SK-N-SH (cell line): Measurements from ENCODE around the gene CDCP2. TPM values are rescaled to one million over a fixed set of nuclear protein-coding genes. Genes with fewer than 3 reads are reported as not detected.
"Not testable (repeated sequence)": the region's sequence is repeated elsewhere in the genome, so short reads cannot be mapped to it uniquely, and the experiment has no call there.

Source experiments
- CTCF ChIA-PET: fragments of 300-600, 350-600 bp; formaldehyde crosslinking; extraction: SDS; loops from one replicate; lab custom pipeline; 2021; lab: Yijun Ruan, JAX
- POLR2A ChIA-PET: fragments of 350-600 bp; sonication (Branson Sonifier 250); formaldehyde crosslinking; extraction: SDS; loops from one replicate; lab custom pipeline; 2020; ENCODE audit warnings: antibody characterized with exemption, inconsistent platforms; lab: Yijun Ruan, JAX
- DNase-seq: peaks from one replicate; pipeline ENCODE4 v3.0.0; 2012
- H2AFZ ChIP-seq: fragments of 200-600 bp; sonication (generic); 2 replicates; pipeline ENCODE4 v1.8.1; 2016; ENCODE audit warnings: antibody characterized with exemption, mild to moderate bottlenecking, low read depth
- H3F3A ChIP-seq: fragments of 200-600 bp; sonication (generic); replicated peaks from 2 replicates; pipeline ENCODE3; 2016; ENCODE audit warnings: antibody characterized with exemption, mild to moderate bottlenecking; ENCODE audit not compliant: insufficient read depth
- H3K27ac ChIP-seq, 2 experiments: fragments of 200-500 bp in 1 of 2; fragments of 200-600 bp in 1 of 2; sonication (Bioruptor generic) in 1 of 2; sonication (generic), shearing (Covaris generic) in 1 of 2; 2 replicates each; pipeline versions ENCODE4 v1.5.1 to v1.6.1; 2014 to 2016; ENCODE audit warnings: low read depth in 2 of 2, inconsistent platforms in 1 of 2, low read length in 1 of 2, mild to moderate bottlenecking in 1 of 2, mixed read lengths in 1 of 2
- H3K27me3 ChIP-seq: fragments of 200-600 bp; sonication (generic), shearing (Covaris generic); 2 replicates; pipeline ENCODE4 v1.6.1; 2016; ENCODE audit warnings: mixed run types; ENCODE audit not compliant: insufficient read depth
- H3K36me3 ChIP-seq, 2 experiments: fragments of 200-500 bp in 1 of 2; fragments of 200-600 bp in 1 of 2; sonication (Bioruptor generic) in 1 of 2; sonication (generic) in 1 of 2; replicated peaks in 1 of 2; 2 replicates each; pipeline versions ENCODE3 to v1.5.1; 2014 to 2016; ENCODE audit warnings: low read length in 1 of 2, mild to moderate bottlenecking in 1 of 2; ENCODE audit not compliant: insufficient read depth in 2 of 2, control insufficient read depth in 1 of 2
- H3K4me1 ChIP-seq, 2 experiments: fragments of 200-500 bp in 1 of 2; fragments of 200-600 bp in 1 of 2; sonication (Bioruptor generic) in 1 of 2; sonication (generic), shearing (Covaris generic) in 1 of 2; 2 replicates each; pipeline versions ENCODE4 v1.5.1 to v1.6.1; 2014 to 2016; ENCODE audit warnings: low read depth in 1 of 2, low read length in 1 of 2, mixed run types in 1 of 2; ENCODE audit not compliant: insufficient read depth in 2 of 2, control insufficient read depth in 1 of 2
- H3K4me2 ChIP-seq: fragments of 200-600 bp; sonication (generic), shearing (Covaris generic); 2 replicates; pipeline ENCODE4 v1.6.1; 2017; ENCODE audit warnings: mixed run types
- H3K4me3 ChIP-seq, 2 experiments: fragments of 200-500 bp in 1 of 2; fragments of 200-600 bp in 1 of 2; sonication (Bioruptor generic) in 1 of 2; sonication (generic), shearing (Covaris generic) in 1 of 2; 2 replicates each; pipeline versions ENCODE4 v1.5.1 to v1.8.1; 2014 to 2016; ENCODE audit warnings: low read depth in 2 of 2, inconsistent platforms in 1 of 2, low read length in 1 of 2, mild to moderate bottlenecking in 1 of 2, mixed read lengths in 1 of 2, moderate library complexity in 1 of 2
- H3K79me2 ChIP-seq: fragments of 200-600 bp; sonication (generic); 2 replicates; pipeline ENCODE4 v1.8.1; 2017; ENCODE audit warnings: mild to moderate bottlenecking; ENCODE audit not compliant: insufficient read depth
- H3K9ac ChIP-seq: fragments of 200-600 bp; sonication (generic); 2 replicates; pipeline ENCODE4 v1.6.1; 2017; ENCODE audit warnings: mixed run types
- H3K9me2 ChIP-seq: fragments of 200-600 bp; sonication (generic); 2 replicates; pipeline ENCODE4 v1.6.1; 2017; ENCODE audit warnings: mixed run types
- H3K9me3 ChIP-seq: fragments of 200-600 bp; sonication (generic); 2 replicates; pipeline ENCODE4 v1.6.1; 2017; ENCODE audit warnings: mixed run types, mild to moderate bottlenecking, moderate library complexity
- H4K20me1 ChIP-seq: fragments of 200-600 bp; sonication (generic); 2 replicates; pipeline ENCODE4 v1.6.1; 2017; ENCODE audit warnings: mild to moderate bottlenecking, mixed run types; ENCODE audit not compliant: insufficient read depth
- ELF1 ChIP-seq: IDR thresholded peaks from 2 replicates; pipeline ENCODE4 v1.4.0; 2012
- EZH2phosphoT487 ChIP-seq: fragments of 200-600 bp; sonication (generic); IDR thresholded peaks from 2 replicates; pipeline ENCODE4 v1.6.1; 2017; ENCODE audit warnings: low read depth, mixed run types, mild to moderate bottlenecking, antibody characterized with exemption, moderate library complexity, borderline replicate concordance
- FOSL2 ChIP-seq: IDR thresholded peaks from 2 replicates; pipeline ENCODE4 v1.4.0; 2012; ENCODE audit warnings: low read depth, mild to moderate bottlenecking, moderate library complexity, borderline replicate concordance
- IRF3 ChIP-seq: fragments of 150-350 bp; IDR thresholded peaks from 2 replicates; pipeline ENCODE4 v1.6.1; 2016; ENCODE audit warnings: mild to moderate bottlenecking, low read depth, low read length
- JUND ChIP-seq: IDR thresholded peaks from 2 replicates; pipeline ENCODE4 v1.4.0; 2012
- MAX ChIP-seq: IDR thresholded peaks from 2 replicates; pipeline ENCODE4 v1.4.0; 2012; ENCODE audit warnings: low read depth
- MXI1 ChIP-seq: IDR thresholded peaks from 2 replicates; pipeline ENCODE4 v1.6.1; 2012; ENCODE audit warnings: mild to moderate bottlenecking, low read depth, low read length, improper control_type of control experiment
- RAD21 ChIP-seq: IDR thresholded peaks from 2 replicates; pipeline ENCODE4 v1.6.1; 2012; ENCODE audit warnings: mild to moderate bottlenecking, low read length
- RFX5 ChIP-seq: IDR thresholded peaks from 2 replicates; pipeline ENCODE4 v1.6.1; 2012; ENCODE audit warnings: mild to moderate bottlenecking, improper control_type of control experiment, low read length
- SIN3A ChIP-seq: IDR thresholded peaks from 2 replicates; pipeline ENCODE4 v1.6.1; 2012; ENCODE audit warnings: low read depth, mild to moderate bottlenecking, low read length, moderate library complexity, borderline replicate concordance
- SMC3 ChIP-seq: IDR thresholded peaks from 2 replicates; pipeline ENCODE4 v1.6.1; 2012; ENCODE audit warnings: low read depth, low read length, improper control_type of control experiment
- TAF1 ChIP-seq: IDR thresholded peaks from 2 replicates; pipeline ENCODE4 v1.6.1; 2012; ENCODE audit warnings: low read depth, mild to moderate bottlenecking, low read length, moderate library complexity, borderline replicate concordance
- TCF12 ChIP-seq: IDR thresholded peaks from 2 replicates; pipeline ENCODE4 v1.4.0; 2012
- TEAD4 ChIP-seq: IDR thresholded peaks from 2 replicates; pipeline ENCODE4 v1.4.0; 2012; ENCODE audit warnings: mild to moderate bottlenecking, borderline replicate concordance; ENCODE audit not compliant: insufficient read depth
- WGBS: methylation state at CpG from one replicate; pipeline ENCODE4 v1.1.6; 2017; ENCODE audit warnings: low lambda C conversion rate; 5-methylcytosine and 5-hydroxymethylcytosine counted together
- polyA plus RNA-seq, 3 experiments: library from polyadenylated mRNA; depleted of rRNA; stranded (reverse); fragments of >200 nt; gene quantifications; 2 replicates each; pipeline ENCODE4 v1.2.3, GENCODE V29; 2012
- TF ChIP-seq, protein P1 (sequence below): IDR thresholded peaks from 2 replicates; pipeline ENCODE4; 2012

CDCP2 gene
- polyA plus RNA-seq, 1 of the 3 experiments (the other 2 are of a cell fraction), result not detected

GRCh38 chr1:54096227-54096876, 56.4 kb downstream of the CDCP2 start:
- Histone ChIP-seq H3F3A (no peaks in the 10 kb centered on the region), H3K9ac (no peak overlapping the region), H3K4me3 (no peak overlapping the region), H3K27me3 (no peaks in the 10 kb centered on the region), H2AFZ (no peak overlapping the region), H4K20me1 (no peaks in the 10 kb centered on the region), H3K27ac (peak overlapping the region in 1 of 2 experiments; percentile 23; a peak in 2 of 4 replicates), H3K4me1 (peaks cover 0 to 16% of the 10 kb centered on the region in 2 experiments; a peak in 1 of 4 replicates), H3K9me3 (no peaks in the 10 kb centered on the region), H3K4me2 (no peak overlapping the region), H3K79me2 (no peaks in the 10 kb centered on the region), H3K36me3 (peaks cover 0 to 18% of the 10 kb centered on the region in 2 experiments), H3K9me2 (no peaks in the 10 kb centered on the region)
- DNase-seq, result no peak
- CTCF ChIA-PET, result interaction anchor here (1.0 to 3.9 kb wide), 2 partner anchors 15 to 19 kb away, joined by 4 to 17 read pairs; no protein-coding TSS in a partner anchor
- 91% methylated on average over 25 of the region's 25 CpGs for whole genome bisulfite sequencing
- TF ChIP-seq RAD21, result no peak
- no peak for TF ChIP-seq SIN3A
- no peak for TF ChIP-seq TCF12
- no peak for TF ChIP-seq IRF3
- no peak for TF ChIP-seq MAX
- TF ChIP-seq SMC3, result no peak
- no peak for TF ChIP-seq EZH2phosphoT487
- TF ChIP-seq JUND, result no peak
- no peak for TF ChIP-seq TEAD4
- no peak for TF ChIP-seq ELF1
- TF ChIP-seq, protein P1, sequence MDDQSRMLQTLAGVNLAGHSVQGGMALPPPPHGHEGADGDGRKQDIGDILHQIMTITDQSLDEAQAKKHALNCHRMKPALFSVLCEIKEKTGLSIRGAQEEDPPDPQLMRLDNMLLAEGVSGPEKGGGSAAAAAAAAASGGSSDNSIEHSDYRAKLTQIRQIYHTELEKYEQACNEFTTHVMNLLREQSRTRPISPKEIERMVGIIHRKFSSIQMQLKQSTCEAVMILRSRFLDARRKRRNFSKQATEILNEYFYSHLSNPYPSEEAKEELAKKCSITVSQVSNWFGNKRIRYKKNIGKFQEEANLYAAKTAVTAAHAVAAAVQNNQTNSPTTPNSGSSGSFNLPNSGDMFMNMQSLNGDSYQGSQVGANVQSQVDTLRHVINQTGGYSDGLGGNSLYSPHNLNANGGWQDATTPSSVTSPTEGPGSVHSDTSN, result no peak
- TF ChIP-seq FOSL2, result no peak
- TF ChIP-seq RFX5, result no peak
- POLR2A ChIA-PET, result no interaction called here

DNA sequence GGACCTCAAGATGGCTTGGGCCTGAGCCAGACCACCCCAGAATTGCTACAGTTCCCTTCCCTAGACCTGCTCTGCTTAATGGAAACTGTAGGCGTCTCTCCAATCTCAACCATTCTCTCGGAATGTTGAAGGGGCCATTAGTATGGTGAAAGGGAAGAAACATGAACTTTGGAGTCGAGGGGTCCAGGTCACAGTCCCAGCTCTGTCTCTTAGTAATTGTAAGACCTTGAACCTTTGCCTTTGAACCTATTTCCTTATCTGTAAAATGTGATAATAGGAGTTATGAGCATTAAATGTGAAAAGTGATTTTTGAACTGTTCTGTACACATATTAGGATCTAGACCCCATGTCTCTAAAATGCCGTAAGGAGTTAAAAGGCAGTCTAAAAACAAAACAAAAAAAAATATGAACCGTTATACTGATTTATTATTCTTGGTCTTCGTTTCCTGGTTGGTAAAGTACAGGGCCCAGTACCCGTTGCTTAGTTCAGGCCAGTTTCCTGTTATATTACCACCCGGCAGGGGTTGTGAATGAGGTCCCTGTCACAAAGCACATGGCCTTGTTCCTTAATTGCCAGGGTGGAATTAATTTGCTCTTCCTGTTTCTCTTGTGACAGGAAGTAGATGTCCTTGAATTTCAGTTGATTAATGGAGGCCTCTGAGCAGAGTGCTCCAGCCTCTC, 57.1 kb downstream of the CDCP2 start:
- Histone ChIP-seq H2AFZ (no peak overlapping the region), H3K27ac (peak overlapping the region in 1 of 2 experiments; percentile 23; a peak in 2 of 4 replicates), H3K9ac (no peak overlapping the region), H3F3A (no peaks in the 10 kb centered on the region), H3K9me2 (no peaks in the 10 kb centered on the region), H3K27me3 (no peaks in the 10 kb centered on the region), H4K20me1 (no peaks in the 10 kb centered on the region), H3K79me2 (no peaks in the 10 kb centered on the region), H3K4me3 (no peak overlapping the region), H3K4me1 (peaks cover 0 to 16% of the 10 kb centered on the region in 2 experiments; a peak in 2 of 4 replicates), H3K36me3 (peaks cover 0 to 20% of the 10 kb centered on the region in 2 experiments), H3K9me3 (no peaks in the 10 kb centered on the region), H3K4me2 (no peak overlapping the region)
- peak; percentile 41 for DNase-seq
- 79% methylated on average over 8 of the region's 8 CpGs for WGBS
- ChIA-PET POLR2A (no interaction called here), CTCF (interaction anchor here (1.0 to 3.9 kb wide), 3 partner anchors 12 to 19 kb away, joined by 4 to 17 read pairs (median 4); no protein-coding TSS in a partner anchor)
- TF ChIP-seq TAF1, result no peak
- peak; percentile 66; the same call in 1 of the 2 replicates for TF ChIP-seq MXI1

DNA sequence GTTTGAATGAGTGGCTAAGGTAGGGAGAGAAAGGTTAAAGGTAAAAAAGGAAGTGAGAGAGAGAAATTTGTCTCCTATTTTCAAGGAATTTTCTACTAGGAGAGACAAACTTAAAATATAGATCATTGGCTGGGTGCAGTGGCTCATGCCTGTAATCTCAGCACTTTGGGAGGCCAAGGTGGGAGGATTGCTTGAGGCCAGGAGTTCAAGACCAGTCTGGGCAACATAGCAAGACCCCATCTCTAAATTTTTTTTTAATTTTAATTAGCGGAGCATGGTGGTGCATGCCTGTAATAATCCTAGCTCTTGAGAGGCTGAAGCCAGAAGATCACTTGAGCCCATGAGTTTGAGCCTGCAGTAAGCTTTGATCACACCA, 58.1 kb downstream of the CDCP2 start:
- H3F3A ChIP-seq, H3K4me3 ChIP-seq, POLR2A ChIA-PET, H4K20me1 ChIP-seq, H2AFZ ChIP-seq, H3K79me2 ChIP-seq, H3K4me2 ChIP-seq, DNase-seq, H3K9me2 ChIP-seq, H3K27me3 ChIP-seq, H3K9me3 ChIP-seq, H3K27ac ChIP-seq, H3K9ac ChIP-seq: not testable (repeated sequence)
- peaks cover 0 to 16% of the 10 kb centered on the region in 2 experiments; a peak in 2 of 4 replicates for H3K4me1 ChIP-seq
- CTCF ChIA-PET, result interaction anchor here (0.7 to 3.9 kb wide), 3 partner anchors 11 to 20 kb away, joined by 3 to 17 read pairs (median 4); no protein-coding TSS in a partner anchor
- peaks cover 0 to 23% of the 10 kb centered on the region in 2 experiments for H3K36me3 ChIP-seq
- WGBS, result 100% methylated on average over 1 of the region's 1 CpG
